Measurements from ENCODE around the gene EMC9.

EMC9 gene

DNA sequence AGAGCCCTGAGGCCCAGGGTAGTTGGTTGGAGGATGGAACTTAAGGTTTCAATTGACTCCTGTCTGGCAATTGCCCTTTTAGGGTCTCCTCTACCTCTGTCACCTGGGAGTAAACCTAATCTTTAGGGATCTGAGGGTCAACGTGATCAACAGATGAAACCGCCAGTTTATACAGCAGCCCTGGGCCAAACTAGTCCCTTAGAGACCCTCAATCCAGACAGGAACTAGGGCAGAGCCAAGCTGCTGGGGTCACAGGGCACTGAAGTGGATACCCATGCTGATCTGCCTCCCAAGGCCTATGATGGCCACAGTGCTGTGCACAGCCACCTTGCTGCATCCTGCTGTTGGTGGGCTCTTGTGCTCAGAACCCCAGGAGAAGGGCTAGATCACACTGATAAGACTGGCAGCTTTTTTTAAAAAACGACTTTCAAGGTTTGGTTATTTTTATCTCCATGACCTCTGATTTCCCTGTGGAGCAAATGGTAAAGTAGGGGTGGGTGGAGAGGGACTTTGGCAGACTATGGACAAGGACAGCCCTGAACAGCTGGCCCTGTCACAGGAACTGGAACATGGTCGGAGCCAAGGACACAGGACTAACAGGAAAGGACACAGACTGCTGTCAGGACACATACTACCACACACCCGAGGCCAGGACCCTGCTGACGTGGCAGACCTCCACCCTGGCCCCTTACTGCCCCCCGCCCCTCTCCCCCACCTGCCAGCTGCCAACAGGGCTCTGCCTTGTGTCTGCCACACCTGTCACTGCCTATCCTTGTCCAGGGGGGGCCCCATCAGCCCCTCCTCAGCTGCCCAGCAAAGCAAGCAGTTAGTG is 10.5 kb downstream of the EMC9 start:
- DNase-seq = no peak

GRCh38 chr14:24130380-24130716 is 11.0 kb downstream of the EMC9 start, which contains the start of gene FITM1:
TSS of gene FITM1 (plus strand) at chr14:24130659. CDS start at chr14:24131564, 905 bp downstream.
- no peak for DNase-seq

GRCh38 chr14:24129410-24129998 is 11.9 kb downstream of the EMC9 start:
- DNase-seq = no peak

DNA sequence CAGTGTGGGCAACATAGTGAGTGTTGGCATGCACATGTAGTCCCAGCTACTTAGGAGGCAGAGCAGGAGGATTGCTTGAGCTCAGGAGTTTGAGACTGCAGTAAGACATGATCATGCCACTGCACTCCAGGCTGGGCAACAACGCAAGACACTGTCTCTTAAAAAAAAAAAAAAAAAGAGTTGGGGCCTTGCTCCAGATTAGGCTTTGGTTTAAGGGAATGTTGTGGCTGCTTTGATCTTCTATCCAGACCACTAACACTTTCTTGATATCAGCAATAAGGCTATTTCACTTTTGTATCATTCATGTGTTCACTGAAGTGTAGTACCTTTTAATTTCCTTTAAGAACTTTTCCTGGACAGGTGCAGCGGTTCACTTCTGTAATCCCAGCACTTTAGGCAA is 13.7 kb downstream of the EMC9 start:
- DNase-seq = no peak

GRCh38 chr14:24126939-24127338 is 14.5 kb downstream of the EMC9 start:
- DNase-seq = no peak

GRCh38 chr14:24123424-24124417 is 17.7 kb downstream of the EMC9 start:
- no peak for DNase-seq

DNA sequence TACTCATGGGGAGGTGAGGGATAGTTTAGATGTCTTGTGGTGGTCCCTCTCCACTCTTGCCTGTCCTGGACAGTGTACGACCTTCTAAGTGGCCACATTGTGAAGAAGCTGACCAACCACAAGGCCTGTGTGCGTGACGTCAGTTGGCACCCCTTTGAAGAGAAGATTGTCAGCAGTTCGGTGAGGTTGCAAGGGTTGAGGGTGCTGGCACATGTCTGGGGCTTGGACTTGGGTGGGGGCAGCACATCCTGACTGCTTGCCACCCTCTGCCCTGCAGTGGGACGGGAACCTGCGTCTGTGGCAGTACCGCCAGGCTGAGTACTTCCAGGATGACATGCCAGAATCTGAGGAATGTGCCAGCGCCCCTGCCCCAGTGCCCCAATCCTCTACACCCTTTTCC is 18.5 kb downstream of the EMC9 start:
- DNase-seq = no peak

GRCh38 chr14:24122416-24122815 is 19.0 kb downstream of the EMC9 start:
- no peak for DNase-seq

- no peak for DNase-seq
These were observed 20.2 kb downstream of the EMC9 start for GRCh38 chr14:24121210-24121609.

DNA sequence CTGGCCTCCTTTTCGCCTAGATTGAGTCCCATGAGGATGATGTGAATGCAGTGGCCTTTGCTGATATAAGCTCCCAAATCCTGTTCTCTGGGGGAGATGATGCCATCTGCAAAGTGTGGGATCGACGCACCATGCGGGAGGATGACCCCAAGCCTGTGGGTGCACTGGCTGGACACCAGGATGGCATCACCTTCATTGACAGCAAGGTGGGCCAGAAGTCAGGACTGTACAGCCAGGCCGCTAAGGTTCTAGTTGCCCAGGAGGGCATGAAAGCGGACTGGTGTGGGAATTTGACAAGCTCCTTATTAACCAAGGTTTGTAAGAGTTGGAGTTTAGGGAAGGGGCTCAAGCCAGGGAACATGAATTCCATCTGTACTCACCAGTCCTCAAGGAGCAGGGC is 21.7 kb downstream of the EMC9 start:
- DNase-seq = no peak

GRCh38 chr14:24117179-24117578 is 24.2 kb downstream of the EMC9 start:
- DNase-seq = no peak

DNA sequence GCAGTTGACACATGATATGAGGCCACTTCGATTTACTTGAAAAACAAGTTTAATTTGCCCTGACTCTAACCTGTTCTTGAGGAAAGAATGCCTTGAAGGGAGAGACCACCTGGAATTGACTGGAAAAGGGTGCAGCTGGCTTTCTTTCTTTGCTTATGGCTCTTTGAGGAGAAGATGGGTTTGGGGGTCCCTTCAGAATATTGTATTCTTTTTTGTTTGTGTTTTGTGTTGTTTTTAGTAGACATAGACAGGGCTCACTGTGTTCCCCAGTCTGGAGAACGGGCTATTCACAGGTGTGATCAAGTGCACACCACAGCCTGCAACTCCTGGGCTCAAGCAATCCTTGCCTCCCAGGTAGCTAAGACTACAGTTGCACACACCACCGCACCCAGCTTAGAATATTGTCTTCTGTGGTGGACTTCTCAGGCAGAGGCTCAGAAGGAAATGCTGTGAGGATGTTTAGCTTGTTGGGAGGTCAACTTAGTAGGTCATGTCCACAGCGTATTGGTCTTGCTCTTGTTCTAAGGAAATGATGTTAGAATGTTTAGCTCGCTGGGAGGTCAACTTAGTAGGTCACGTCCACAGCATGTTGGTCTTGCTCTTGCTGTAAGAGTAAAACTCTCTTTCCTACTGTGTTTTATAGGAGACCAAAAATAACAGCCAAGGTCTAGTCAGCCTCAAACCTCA is 25.1 kb downstream of the EMC9 start:
- DNase-seq = no peak

DNA sequence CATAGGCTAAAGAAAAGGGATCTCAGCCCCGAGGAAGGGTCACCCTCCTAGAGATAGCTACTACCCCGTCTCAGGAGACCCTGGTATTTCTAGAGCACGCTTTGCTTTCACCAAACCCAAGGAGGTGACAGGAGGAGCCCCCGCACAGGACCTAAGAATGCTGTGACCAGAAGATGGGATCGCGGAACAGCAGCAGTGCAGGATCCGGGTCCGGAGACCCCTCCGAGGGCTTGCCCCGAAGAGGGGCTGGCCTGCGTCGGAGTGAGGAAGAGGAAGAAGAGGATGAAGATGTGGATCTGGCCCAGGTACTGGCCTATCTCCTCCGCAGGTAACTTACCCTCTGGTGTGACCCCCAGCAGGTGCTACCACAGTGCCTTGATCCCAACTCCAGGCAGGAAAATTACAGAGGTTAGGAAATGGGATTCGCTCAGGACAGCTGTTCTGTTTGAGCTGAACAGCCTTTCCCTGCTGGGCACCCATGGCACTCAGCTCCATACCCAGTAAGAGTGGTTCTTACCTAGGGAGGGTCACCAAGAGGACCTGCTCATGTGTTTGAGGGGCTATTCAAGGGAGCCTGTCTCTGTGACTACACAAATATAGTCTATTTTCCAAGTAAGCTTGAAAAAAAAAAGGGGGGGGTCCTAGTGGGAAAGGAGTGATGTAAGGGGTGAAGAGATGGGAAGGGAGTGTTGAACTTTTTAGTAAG is 25.8 kb downstream of the EMC9 start:
- no peak for DNase-seq

DNA sequence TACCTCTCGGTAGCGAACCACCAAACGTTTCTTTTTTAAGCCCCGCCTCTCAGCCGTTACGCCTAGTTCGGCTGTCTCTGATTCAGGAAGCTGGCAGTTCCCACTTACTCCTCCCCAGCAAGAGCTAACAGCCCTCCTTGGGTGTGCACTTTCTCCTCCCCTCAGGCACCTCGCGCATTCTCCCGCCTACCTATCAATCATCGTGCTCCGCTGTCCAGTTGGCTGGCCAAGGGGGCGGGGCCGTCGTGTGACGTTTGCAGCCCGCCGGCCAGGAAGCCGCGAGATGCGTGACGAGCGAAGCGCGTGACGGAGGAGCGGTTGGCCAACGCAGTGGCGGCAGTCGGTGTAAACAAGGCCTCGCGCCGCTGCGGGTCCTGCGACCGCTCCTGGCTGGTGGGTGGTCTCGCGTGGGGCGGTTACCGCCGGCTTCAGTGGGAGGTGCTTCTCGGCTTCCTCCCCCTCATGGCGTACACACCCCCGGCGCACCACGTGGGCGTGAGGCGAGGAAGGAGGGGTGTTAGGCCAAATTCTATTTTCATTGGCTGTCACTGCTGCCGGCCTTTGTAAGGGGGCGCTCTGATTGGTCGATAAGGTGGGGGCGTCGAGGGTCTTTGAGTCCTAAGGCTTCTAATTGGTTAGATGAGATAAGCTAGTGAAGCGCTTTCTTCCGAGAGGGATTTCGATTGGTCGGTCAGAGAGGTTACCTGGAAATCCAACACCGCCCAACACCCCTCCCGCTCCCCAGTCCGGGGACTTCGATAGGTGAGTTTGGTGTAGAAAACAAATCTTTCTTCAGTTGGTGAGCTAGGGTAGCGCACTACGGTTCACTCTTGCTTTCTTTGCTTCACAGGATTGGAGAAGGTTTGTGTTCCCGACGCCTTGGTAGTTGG is 26.6 kb downstream of the EMC9 start, which contains the start of the genes DCAF11 and NRL:
DCAF11 (plus strand) TSS at position 246 of the 890 bp plus-strand sequence. CDS start 818 bp downstream, outside the sequence.
NRL (minus strand) TSS at position 418 of the 890 bp plus-strand sequence. CDS start 32,101 bp downstream, outside the sequence.
- peak; percentile 96 for DNase-seq

GRCh38 chr14:24113801-24114531 is 27.4 kb downstream of the EMC9 start:
- peak; percentile 83 for DNase-seq

DNA sequence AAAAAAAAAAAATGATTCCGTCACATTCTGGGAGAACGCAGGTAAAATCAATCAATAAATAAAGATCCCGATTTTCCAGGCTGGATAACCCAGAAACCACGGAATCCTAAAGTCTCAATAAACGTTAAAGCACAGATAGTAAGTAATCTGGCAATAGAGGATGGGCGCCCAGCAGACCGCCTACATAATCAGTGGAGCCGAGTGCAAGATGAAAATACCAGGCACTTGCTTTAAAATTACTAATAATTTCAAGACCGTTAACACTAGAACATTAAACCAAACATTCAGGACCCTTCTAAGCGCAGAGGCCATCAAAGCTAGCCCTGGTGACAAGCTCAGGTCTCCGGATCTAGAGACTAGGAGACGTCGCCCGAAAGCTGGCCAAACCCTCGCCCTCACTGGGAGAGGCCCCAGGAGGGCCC is 28.0 kb downstream of the EMC9 start:
- DNase-seq = no peak

DNA sequence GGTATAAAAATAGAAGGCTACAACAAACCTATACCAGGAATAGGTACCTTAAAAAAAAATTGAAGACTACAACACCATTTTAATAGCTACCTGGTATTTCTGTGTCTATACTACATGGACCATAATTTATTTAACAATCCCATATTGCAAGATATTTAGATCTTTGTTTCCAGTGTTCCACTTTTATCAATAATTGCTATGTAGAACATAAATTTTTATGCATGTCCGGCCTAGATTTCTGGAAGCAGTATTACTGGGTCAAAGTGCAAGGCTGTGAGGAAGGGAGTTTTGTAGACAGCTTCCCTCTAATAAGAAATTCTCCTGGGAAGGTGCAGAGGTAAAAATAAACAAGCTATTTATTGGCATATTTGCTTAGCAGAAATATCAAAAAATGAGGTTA is 30.9 kb downstream of the EMC9 start:
- no peak for DNase-seq

DNA sequence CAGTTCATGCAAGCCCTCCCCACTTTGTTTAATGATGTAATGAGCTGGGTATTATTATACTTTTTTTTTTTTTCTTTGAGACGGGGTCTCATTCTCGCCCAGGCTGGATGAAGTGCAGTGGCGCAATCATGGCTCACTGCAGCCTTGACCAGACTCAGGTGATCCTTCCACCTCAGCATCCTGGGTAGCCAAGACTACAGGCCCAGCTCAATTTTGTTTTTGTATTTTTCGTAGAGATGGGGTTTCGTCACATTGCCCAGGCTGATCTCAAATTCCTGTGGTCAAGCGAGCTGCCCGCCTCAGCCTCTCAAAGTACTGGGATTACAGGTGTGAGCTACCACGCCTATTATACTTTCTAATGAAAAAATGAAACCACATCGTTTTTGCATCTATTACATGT is 31.3 kb downstream of the EMC9 start:
- DNase-seq = peak; percentile 28

DNA sequence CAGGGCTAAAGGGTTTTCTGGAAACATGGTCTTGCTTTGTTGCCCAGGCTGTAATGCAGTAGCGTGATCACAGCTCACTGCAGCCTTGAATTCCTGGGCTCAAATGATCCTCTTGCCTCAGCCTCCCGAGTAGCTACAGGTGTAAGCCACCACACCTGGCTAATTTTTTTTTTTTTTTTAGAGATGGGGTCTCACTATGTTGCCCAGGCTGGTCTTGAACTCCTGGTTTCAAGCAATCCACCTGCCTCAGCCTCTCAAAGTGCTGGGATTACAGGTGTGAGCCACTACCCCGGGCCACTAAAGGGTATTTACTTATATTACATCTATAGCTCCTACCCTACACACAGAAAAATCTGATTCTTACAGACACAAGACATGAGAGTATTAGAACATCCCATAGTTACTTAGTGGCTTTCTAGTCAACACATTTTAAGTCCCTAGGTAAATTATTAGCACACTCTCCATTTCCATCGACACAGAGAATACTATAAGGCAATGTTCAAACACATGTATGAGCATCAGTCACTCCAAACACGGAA is 33.0 kb downstream of the EMC9 start:
- no peak for DNase-seq
